GM21360 (cell line): Measurements from ENCODE around the gene PLA2G2C.

Source experiments
- ATAC-seq: cut with Tn5 transposase; IDR thresholded peaks from one replicate; pipeline ENCODE4 v1.9.1; 2021; ENCODE audit warnings: mild to moderate bottlenecking, moderate library complexity; ENCODE audit not compliant: unreplicated experiment

The PLA2G2C gene

DNA sequence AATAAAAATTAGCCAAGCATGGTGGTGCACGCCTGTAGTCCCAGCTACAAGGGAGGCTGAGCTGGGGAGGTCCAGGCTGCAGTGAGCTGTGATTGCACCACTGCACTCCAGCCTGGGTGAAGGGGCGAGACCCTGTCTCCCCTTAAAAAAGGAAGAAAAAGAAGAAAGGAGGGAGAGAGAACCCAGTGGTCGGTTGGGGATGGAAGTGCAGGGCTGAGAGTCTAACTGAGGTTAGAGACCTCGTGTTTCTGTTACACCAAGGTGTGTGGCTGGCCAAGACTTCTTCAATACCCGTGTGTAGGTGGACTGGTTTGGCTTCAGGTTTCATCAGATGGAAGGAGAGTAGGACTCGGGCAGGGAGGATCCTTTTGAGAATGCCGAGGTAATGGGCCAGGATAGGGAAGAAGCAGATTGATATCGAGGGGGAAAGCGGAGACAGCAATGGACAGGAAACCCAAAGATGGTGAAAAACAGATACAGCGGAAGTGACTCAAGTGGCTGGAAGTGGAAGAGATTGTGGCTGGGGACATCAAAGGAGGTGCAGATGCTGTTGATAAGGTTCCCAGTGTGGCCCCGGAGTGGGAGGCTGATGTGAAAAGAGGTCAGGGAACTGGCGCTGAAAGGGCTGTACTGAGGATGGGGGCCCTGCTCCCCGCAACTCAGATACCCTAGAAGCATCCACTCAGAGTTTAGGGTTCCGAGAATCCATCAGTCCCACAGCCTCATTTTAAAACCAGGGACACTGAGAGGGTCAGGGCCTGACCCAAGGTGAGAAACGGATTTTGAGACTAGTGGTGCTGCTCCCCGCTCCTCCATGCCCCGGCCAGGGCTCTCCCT, 1.1 kb downstream of the PLA2G2C start:
- ATAC-seq = no peak

DNA sequence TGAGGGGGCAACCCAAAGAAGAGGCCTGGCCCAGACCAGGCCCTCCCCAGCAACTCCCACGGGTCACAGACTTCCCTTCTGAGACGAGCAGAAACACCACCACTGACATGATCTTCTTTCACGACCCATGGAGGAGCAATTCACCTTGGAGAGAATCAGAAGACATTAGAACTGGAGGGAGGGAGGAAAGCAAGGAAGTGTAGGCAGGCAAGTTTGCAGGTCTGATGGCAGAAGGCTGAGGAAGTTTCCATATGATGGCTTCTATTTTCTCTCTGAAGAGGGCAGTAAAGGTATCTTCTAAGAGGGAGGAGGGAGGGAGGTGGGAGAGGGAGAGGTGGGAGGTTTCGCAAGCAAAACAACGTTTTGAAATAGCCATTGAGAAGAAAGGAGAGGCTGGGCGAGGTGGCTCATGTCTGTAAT, 1.8 kb downstream of the PLA2G2C start:
- no peak for ATAC-seq

DNA sequence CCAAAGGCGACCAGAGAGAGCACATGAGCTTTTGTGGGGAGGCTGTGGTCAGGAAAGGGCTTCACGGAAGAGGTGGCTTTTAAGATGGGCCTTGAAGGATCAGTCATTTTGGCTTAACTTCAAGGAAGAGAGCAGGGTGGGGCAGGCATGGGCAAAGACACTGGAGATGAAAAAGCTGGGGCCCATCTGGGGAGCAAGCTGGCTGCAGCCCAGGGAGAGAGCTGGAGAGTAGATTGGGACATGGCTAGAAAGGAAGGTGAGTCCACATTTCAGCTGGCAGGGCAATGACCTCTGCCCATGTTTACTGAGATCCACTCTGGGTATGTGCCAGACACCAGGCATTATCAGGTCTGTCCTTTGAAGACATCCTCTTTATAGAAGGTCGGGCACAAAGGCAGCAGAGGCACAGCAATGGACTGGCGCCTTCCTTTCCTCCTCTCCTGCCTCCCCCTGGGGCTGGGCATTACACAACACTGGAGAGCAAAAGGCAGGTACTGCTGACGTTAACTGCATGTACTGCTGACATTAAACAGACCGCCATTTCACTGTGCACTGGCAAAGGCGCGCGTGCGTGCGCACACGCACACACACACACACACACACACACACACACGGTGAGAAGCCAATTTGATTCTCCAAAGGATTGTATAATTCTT, 2.6 kb downstream of the PLA2G2C start:
- no peak for ATAC-seq

DNA sequence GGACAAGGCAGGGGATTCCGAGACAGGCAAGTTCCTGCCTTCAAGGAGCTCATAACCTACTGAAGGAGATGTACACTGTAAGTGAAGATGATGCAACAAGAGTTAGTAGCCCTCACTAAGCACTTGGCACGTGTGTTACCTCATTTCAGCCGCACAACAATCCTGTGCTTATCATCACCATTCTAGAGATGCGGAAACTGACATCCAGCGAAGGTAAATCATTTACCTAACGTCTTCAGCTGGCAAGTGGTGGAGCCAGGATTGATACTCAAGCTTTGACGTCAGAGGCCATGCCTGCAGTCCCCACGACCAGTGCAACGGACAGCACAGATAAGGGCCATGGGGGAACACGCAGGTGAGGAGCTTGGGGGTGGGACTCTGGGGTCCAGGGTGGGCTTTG, 3.3 kb downstream of the PLA2G2C start:
- ATAC-seq = no peak

DNA sequence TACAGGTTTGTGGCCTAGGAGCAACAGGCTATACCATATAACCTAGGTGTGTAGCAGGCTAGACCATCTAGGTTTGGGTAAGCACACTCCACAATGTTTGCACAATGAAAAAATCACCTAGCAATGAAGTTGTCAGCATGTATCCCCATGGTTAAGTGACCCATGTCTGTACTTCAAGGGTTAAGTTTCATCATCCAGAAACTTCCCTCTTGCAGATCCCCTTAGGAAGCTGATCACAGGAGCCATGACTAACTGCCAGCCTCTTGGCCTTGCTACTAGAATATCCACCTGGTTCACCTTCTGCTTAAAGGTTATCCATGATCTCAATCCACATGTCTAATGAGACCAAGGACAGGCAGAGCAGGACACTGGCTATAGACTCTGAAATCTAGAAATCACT, 3.9 kb downstream of the PLA2G2C start:
- ATAC-seq = no peak

DNA sequence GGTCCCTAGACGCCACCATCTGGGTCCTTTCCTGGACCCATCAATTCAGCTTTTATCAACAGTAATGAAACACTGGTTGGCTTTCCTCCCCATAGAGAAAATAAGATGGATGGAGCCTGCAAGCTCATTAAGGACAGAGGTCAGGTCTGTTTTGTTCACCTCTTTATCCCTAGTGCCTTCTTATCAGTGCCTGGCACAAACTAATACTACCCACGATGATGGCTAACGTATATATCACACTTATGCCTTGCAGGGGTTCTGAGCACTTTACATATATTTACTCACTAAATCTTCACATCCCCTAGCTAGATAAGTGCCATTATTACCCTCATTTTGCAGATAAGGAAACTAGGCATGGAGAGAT, 5.5 kb downstream of the PLA2G2C start:
- ATAC-seq = no peak

DNA sequence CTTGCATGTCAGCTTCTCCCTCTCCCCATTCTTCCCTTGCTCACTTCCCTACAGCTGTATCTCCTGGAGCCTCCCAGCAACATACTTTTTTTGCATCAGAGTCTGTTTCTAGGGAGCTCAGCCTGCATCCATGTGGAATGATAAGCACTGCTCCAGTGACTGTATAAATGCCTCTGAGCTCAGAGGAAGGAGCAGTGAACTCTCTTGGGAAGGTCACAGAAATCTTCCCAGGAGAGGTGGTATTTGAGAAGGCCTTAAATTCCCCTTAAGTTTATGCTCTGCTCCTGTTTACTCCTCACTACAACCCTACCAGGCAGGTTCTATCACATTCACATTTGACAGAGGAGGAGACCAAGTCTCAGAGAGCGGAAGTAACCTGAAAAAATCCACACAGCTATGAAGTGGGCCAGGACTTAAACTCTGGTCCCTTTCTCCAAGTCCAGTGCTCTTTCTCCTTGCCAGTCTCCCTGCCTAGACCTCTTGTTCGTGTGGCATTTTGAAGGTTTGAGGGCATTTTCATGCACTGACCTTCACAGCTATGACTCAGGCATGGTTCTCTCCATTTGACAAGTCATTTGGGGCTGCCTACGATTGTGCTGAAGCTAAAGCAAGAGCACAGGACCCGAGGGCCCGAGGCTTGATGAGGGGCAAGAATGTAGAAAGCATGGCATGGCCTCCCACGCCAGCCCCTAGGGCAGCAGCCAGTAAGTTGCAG, 6.0 kb downstream of the PLA2G2C start:
- ATAC-seq = no peak

DNA sequence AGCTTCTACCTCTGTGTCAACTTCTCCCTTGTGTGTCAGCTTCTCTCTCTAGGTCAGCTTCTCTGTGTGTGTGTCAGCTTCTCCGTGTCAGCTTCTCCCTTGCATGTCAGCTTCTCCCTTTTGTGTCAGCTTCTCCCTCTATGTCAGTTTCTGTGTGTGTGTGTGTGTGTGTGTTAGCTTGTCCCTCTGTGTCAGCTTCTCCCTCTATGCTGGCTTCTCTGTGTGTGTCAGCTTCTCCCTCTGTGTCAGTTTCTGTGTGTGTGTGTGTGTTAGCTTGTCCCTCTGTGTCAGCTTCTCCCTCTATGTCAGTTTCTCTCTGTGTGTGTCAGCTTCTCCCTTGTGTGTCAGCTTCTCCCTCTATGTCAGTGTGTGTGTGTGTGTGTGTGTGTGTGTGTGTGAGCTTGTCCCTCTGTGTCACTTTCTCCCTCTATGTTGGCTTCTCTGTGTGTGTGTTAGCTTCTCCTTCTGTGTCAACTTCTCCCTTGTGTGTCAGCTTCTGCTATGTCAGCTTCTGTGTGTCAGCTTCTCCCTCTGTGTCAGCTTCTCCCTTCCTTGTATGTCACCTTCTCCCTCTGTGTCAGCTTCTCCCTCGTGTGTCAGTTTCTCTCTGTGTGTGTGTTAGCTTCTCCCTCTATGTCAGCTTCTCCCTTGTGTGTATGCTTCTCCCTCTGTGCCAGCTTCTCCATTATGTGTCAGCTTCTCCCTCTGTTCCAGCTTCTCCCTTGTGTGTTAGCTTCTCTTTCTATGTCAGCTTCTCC, 6.8 kb downstream of the PLA2G2C start:
- ATAC-seq = no peak

DNA sequence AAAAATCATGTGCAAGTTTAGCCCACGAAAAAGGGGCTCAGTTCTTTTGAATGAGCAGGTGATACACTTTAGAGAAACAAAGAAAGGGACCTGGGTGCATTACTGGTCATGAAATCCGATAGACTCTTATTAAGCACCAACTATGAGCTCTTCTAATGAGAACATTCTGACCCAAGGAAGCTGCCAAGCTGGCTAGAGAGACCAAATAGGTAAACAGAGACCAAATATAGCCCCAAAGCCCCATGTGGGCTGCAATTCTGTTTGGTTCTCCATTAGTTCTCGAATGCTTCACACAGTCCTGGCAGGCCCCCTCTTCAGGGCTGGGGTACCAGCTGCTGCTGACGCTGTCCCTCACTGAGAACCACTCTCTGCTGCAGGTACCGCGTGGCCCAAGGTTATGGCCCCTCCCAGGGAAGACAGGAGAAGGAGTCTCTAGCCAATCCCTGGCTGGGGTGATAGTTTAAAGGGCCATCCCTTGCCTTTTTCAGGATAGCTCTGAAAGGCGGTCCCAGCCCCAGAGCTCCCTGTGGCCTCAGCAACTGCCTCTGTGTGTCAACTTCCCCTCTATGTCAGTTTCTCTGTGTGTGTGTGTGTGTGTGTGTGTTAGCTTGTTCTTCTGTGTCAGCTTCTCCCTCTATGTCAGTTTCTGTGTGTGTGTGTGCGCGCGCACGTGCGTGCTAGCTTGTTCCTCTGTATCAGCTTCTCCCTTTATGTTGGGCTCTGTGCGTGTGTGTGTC, 7.5 kb downstream of the PLA2G2C start:
- no peak for ATAC-seq

DNA sequence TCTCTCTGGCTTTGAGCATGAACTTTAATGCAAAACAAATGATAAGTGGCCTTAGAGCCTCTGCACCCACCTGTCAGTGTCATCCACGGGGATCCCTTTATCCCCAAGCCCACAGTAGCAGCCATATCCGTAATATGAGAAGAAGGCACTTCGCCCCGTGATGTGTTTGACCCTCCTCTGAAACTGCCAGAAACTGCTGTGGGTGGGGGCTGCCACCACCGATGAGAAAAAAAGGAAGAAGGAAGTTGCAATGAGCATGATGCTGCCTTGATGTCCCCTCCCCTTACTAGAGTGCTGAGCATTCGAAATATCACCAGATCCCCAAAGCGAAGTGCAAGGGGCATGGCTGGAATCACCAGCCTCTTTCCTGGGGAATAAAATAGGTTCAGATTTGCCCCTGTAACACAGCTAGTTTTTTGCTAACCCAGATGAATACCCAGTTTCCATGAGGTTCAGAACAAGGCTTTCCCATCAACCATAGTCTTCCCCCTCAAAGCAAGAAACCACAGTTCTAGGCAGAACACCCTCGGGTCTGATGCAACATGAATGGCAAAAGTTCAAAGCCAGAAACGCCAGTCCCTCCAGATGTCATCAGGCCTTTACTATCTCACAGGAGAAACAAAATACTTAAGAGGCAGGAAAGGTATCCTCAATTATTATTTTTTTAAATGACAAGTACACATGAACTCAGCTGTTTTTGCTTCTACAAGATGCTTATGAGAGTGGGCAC, 11.2 kb downstream of the PLA2G2C start:
- no peak for ATAC-seq

DNA sequence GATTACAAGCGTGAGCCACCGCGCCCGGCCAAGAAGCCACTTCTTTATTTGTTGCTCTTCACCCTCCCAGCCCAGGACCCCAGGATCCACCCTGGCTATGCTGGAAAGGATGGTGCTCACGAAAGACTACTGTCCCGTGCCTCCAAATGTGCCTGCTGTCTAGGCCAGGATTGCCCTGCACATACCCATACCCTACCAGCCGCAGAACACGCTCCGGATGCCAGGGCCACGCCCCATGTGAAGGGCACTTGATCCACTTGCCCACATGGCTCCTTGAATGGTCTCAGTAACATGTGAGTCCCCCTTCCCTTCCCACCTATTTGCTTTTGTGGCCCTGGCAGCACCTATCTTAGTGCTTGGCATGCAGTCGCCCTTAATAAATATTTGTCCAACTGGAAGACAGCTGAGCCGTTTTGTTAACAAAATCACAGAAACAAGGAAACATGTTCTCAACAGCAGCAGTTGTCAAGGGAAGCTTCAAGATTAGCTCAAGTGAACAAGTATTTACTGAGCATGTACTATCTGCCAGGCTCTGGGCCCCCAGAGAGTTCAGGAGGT, 14.2 kb downstream of the PLA2G2C start:
- ATAC-seq = no peak

DNA sequence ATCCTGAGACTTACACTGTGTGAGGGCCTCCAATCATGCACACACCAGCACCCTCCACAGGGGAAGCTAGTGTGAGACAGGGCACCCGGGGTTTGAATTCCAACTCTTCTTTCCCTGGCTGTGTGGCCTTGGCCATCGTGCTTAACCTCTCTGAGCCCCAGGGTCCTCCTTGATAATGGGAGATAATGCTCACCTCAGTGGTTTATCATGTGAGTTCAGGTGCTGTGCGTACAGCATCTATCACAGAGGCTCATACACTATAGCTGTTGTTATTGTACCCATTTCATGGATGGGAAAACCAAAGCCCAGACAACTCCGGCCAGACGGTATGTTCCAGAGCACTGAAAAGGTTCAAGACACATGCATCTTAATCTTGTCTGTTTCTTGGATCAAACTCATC, 16.4 kb downstream of the PLA2G2C start:
- no peak for ATAC-seq

DNA sequence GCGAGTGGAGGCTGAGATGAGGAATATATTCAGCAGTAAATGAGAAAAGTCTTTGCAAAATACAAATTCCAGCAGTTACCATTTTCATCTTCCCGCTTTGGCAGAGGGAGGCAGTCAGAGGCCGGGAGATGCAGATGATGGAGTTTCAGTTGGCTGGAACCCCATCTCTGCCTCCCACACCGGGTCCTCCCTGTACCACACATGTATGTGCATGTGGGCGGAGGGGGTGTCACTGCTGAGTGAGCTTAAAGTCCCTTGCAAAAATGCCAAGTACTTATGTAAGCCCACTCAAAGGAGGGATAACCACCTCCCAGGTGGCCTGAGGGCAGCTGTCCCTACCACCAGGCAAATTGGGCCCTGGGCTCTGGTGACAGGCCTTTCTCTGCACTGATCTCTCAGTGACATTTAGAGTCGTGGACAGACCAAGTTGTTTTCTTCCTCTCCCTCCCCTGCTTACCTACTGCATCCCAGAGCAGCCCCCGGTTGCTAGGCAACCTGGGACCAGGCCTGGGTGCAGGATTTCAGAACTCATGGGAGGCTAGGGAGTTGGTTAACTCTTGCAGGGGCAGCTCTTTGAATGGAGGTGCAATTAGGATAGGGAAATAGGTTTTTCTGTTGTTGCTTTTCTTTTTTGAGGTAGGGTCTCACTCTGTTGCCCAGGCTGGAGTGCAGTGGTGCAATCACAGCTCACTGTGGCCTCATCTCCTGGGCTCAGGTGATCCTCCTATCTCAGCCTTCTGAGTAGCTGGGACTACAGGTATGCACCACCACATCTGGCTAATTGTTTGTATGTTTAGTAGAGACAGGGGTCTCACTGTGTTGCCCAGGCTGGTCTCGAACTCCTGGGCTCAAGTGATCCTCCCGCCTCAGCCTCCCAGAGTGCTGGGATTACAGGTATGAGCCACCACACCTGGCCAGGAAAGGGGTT, 17.5 kb downstream of the PLA2G2C start:
- no peak for ATAC-seq

DNA sequence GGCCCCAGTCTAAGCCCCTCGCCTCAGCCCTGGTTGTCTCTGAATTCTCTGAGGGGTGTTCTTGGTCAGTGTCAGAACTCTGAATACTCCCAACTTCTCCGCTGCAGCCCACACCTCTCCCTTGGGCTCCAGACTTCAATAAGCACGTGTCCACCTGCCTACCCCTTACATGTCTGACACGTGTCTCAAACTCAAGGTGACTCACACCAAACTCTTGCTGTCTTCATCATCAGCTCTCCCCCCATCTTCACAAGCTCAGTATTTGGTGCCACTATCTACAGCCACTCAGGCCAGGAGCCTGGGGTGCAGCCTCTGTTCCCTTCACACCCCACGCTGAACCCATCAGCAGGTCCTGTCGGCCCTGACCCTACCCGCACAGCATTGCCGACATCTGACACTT, 19.2 kb downstream of the PLA2G2C start:
- ATAC-seq = no peak

DNA sequence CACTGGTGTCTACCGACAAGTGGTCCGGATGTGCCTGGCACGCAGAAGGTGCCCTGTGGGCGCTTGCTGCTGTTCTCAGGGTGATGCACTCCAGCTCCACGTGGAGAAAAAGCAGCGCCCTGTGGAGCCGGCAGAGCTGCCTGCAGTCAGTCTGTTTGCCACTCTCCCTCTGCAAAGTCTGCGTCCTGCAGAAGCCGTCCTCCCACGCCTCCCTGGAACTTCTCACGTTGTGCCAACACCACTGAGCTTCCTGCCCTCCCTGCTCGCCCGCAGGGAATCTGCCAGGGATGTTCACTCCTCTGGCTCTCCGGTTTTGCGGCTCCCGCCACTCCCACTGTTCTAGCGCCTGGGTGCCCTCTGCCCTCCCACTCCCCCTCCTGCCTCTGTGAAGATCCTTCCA, 20.3 kb downstream of the PLA2G2C start:
- ATAC-seq = no peak

DNA sequence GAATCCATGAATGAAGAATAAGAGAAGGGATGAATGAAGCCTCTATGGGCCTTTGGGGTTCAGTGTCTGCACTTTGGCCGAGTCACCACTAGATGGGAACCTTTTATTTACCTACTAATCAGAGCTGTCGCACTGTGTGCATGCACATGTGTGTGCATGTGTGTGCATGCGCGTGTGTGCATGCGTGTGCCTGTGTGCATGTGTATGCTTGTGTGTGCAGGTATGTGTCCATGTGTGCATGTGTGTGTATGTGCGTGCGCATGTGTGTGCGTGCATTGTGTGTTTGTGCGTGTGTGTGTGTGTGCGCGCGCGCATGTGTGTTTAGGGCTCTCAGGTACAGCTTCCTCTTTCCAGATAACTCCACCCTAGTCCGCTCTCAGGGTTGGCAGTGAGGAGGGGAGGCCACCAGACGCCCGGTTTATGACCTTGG, 20.8 kb downstream of the PLA2G2C start:
- no peak for ATAC-seq

DNA sequence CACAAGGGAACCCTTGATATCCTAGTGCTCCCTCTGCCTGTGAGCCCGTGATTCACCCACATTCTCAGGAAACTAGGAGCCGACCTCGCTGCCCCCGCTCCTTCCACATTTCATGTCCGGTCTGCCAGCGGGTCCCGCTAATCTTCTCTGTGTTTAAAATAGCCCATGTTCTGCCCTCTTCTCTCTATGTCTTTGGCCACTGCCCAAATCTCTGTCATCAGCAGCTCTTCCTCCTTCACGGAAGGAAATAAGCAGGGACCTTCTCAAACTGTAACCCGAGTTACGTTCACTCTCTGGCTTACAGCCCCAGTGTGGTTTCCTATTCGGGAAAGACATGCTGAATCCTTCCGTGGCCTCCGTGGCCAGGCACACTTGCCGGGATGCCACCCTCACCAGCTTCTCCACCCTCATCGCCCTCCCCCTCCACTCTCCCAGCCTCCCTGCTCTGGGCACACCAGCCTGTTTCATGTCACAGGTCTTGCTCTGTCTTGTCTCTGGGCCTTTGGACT, 21.6 kb downstream of the PLA2G2C start:
- no peak for ATAC-seq

DNA sequence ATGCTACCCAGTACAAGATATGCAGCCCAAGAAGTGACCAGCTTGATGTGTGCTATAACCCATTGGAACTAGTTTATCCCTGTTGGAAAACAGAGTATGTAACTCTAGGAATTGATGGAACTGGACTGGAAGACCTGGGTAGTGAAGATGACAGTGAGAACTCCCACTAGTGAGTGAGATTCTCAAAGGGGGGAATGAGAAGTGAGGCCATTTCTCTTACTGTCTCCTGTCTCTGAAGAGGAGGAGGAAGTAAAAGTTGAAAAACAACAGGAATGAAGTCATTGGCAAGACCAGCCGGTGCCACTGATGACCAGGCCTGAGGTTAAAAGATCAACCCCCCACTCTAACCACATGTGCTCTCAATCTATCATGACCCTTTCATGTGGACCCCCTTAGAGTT, 26.3 kb downstream of the PLA2G2C start:
- ATAC-seq = no peak
